Esophagus squamous epithelium (tissue), 5 donors: Measurements from ENCODE around the gene FAM83D. TPM values are rescaled to one million over a fixed set of nuclear protein-coding genes. Genes with fewer than 3 reads are reported as not detected.

Experiments
- DNase-seq: peaks from one replicate; lab custom pipeline; 2025; lab: John Stamatoyannopoulos, UW
- H3K27ac ChIP-seq, 4 donors: fragments of 200-600 bp; sonication (generic); one replicate each; pipeline ENCODE4 v1.5.1; 2016 to 2019; ENCODE audit warnings: mild to moderate bottlenecking in 1 of 4
- H3K27me3 ChIP-seq, 4 donors: fragments of 200-600 bp; sonication (generic); 1 replicate in 3 of 4; 2 replicates in 1 of 4; pipeline versions ENCODE4 v1.5.1 to v1.6.0; 2017 to 2021; ENCODE audit warnings: antibody characterized with exemption in 1 of 4
- H3K36me3 ChIP-seq, 3 donors: fragments of 200-600 bp; sonication (generic); one replicate each; pipeline ENCODE4 v1.5.1; 2016 to 2019
- H3K4me1 ChIP-seq, 3 donors: fragments of 200-600 bp; sonication (generic); one replicate each; pipeline ENCODE4 v1.5.1; 2017 to 2019
- H3K4me3 ChIP-seq, 4 donors: fragments of 200-600 bp; sonication (generic); 1 replicate in 3 of 4; 2 replicates in 1 of 4; pipeline ENCODE4 v1.5.1; 2016 to 2019; ENCODE audit warnings: mild to moderate bottlenecking in 2 of 4, moderate library complexity in 1 of 4
- H3K9me3 ChIP-seq, 3 donors: fragments of 200-600 bp; sonication (generic); one replicate each; pipeline ENCODE4 v1.5.1; 2016 to 2019
- POLR2A ChIP-seq, 4 donors: fragments of 450-650 bp; IDR thresholded peaks; one replicate each; pipeline ENCODE4 v1.6.1; 2017; ENCODE audit warnings: antibody characterized with exemption in 4 of 4, mild to moderate bottlenecking in 4 of 4, moderate library complexity in 3 of 4
- WGBS, 2 donors: methylation state at CpG; one replicate each; pipeline ENCODE4 v1.1.5; 2018; 5-methylcytosine and 5-hydroxymethylcytosine counted together
- intact Hi-C: fragments of 100-400 bp; cut with DNase I; formaldehyde crosslinking; loops from one replicate; pipeline ENCODE4 v1.15.0; 2022
- total RNA-seq, 4 donors: library from RNA; depleted of rRNA; stranded (reverse); fragments of >200 nt; gene quantifications; one replicate each; pipeline ENCODE4 v1.1.0, GENCODE V29; 2016
- TF ChIP-seq, protein P1 (sequence below), 6 experiments: fragments of 450-650 bp in 4 of 6; fragments of 200-600 bp in 2 of 6; sonication (generic) in 2 of 6; IDR thresholded peaks; one replicate each; pipeline ENCODE4 v1.5.1; 2016 to 2019; ENCODE audit warnings: antibody characterized with exemption in 6 of 6, mild to moderate bottlenecking in 4 of 6, moderate library complexity in 4 of 6
- donor health status: DM: yes; HTN: yes; CAD: no.

FAM83D gene
- total RNA-seq, 4 donors from 2014 or later = 53.8 to 105 (median 81.9) TPM

DNA sequence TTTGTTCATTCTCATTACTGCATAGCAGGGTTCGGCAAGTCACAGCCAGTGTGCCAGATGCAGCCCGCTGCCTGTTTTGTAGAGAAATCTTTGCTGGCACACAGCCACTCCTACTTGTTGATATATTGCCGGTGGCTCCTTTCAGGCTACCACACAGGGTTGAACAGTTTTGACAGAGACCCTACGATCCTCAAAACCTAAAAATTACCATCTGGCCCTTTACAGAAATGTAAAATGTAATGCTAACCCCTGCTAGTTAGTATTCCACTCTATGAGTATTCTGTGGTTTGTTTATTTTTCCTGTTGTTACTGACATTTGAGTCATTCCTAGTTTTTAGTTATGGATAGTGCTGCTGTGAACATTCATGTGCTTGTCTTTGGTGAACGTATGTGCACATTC, 47.4 kb downstream of the FAM83D start:
- Histone ChIP-seq H3K36me3 (peaks cover 0 to 62% (median 4%) of the 10 kb centered on the region in 3 donors), H3K27ac (peak overlapping the region; percentile 14 to 77 (median 40)), H3K9me3 (no peaks in the 10 kb centered on the region), H3K4me1 (peaks cover 0 to 42% (median 0%) of the 10 kb centered on the region in 3 donors), H3K27me3 (no peaks in the 10 kb centered on the region), H3K4me3 (peak overlapping the region in 1 of 4 donors; percentile 5)
- TF ChIP-seq, protein P1, sequence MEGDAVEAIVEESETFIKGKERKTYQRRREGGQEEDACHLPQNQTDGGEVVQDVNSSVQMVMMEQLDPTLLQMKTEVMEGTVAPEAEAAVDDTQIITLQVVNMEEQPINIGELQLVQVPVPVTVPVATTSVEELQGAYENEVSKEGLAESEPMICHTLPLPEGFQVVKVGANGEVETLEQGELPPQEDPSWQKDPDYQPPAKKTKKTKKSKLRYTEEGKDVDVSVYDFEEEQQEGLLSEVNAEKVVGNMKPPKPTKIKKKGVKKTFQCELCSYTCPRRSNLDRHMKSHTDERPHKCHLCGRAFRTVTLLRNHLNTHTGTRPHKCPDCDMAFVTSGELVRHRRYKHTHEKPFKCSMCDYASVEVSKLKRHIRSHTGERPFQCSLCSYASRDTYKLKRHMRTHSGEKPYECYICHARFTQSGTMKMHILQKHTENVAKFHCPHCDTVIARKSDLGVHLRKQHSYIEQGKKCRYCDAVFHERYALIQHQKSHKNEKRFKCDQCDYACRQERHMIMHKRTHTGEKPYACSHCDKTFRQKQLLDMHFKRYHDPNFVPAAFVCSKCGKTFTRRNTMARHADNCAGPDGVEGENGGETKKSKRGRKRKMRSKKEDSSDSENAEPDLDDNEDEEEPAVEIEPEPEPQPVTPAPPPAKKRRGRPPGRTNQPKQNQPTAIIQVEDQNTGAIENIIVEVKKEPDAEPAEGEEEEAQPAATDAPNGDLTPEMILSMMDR (IDR thresholded peaks at IDR 0.05) = no peak
- TF ChIP-seq POLR2A (IDR thresholded peaks at IDR 0.05) = no peak
- DNase-seq = no peak
- intact Hi-C loops = no loop called here
- WGBS, 2 donors = 21 to 27% methylated on average over 5 of the region's 5 CpGs

DNA sequence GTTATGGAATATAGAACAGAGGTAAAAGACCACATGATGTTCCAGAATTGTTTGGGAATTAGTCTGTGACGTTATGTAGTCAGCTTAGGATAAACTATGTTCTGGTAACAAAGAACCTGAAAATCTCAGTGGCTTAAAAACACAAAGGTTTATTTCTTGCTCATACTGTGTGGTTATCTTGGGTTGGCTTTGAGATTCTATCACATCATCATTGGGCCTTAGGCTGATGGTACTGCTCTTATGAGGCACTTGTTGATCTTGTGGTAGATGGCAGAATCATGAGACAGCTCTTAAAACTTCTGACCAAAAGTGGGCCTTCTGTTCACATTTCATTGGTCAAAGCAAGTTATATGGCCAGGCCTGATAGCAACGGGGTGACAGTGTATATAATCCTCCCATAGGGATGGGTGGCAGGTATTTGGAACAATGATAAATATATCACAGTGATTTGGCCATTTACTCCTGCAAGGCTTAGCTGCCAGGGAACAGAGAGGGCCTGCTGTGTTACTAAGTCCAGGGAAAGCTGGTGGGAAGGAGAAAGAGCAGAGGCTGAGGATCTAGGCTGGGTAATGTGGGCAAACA, 49.4 kb downstream of the FAM83D start:
- Histone ChIP-seq H3K27ac (peak overlapping the region in 3 of 4 donors; percentile 45 to 60 (median 59)), H3K36me3 (peaks cover 0 to 44% (median 0%) of the 10 kb centered on the region in 3 donors), H3K4me3 (no peak overlapping the region), H3K9me3 (no peaks in the 10 kb centered on the region), H3K27me3 (no peaks in the 10 kb centered on the region), H3K4me1 (peaks cover 0 to 27% (median 0%) of the 10 kb centered on the region in 3 donors)
- no peak for DNase-seq
- intact Hi-C loops = no loop called here
- TF ChIP-seq POLR2A (IDR thresholded peaks at IDR 0.05) = no peak
- TF ChIP-seq, protein P1 (IDR thresholded peaks at IDR 0.05) = no peak
- WGBS, 2 donors = 46 to 64% methylated on average over 2 of the region's 2 CpGs

DNA sequence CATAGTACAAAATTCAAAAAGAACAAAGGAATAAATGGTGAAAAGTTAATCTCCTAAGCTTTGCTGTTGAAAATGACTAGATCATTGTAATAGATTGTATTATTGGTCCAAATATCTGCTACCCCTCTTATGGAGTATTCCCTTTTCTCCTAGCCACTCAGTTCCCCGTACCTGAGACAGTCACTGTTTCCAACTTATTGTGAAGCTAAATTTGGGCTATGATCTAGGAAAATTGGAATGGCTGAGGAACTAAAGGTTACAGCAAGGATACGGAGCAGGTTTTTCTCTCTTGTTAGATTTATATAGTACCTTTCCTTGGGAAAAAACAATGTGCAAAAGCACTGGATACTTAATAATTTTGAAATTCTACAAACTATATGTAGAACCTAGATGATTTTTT, 53.2 kb downstream of the FAM83D start:
- Histone ChIP-seq H3K9me3 (no peaks in the 10 kb centered on the region), H3K36me3 (peaks cover 0 to 33% (median 0%) of the 10 kb centered on the region in 3 donors), H3K4me1 (peaks cover 0 to 26% (median 0%) of the 10 kb centered on the region in 3 donors), H3K27me3 (no peaks in the 10 kb centered on the region), H3K4me3 (no peak overlapping the region), H3K27ac (peak overlapping the region in 3 of 4 donors; percentile 34 to 47 (median 42))
- 78 to 85% methylated on average over 2 of the region's 2 CpGs for WGBS, 2 donors
- no peak for TF ChIP-seq POLR2A (IDR thresholded peaks at IDR 0.05)
- TF ChIP-seq, protein P1 (IDR thresholded peaks at IDR 0.05) = no peak
- no peak for DNase-seq
- intact Hi-C loops = no loop called here

DNA sequence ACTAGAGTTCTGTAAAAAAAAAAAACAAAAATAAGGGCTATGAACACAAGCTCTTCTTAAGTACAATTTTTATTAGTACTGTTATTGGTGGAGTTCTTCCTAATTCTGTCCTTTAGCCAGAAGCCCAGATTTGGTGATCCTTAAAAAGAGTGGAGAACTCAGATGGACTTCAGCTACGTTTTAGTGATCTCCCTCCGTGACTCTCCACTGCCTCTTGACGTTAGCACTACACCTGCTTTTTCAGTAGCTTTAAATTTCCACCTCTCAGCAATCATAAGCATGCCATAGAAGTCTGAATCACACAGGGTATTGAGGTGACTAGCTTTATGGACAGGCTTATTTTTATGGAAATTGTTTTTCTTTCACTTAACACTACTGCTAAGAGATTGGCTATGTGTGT, 53.6 kb downstream of the FAM83D start:
- peaks cover 0 to 29% (median 4%) of the 10 kb centered on the region in 3 donors for H3K4me1 ChIP-seq
- TF ChIP-seq, protein P1 (IDR thresholded peaks at IDR 0.05) = no peak
- TF ChIP-seq POLR2A (IDR thresholded peaks at IDR 0.05) = no peak
- H3K27me3 ChIP-seq = no peaks in the 10 kb centered on the region
- H3K27ac ChIP-seq = peak overlapping the region in 2 of 4 donors; percentile 42 to 47
- 88 to 89% methylated on average over 3 of the region's 3 CpGs for WGBS, 2 donors
- intact Hi-C loops = no loop called here
- H3K36me3 ChIP-seq = peaks cover 0 to 33% (median 0%) of the 10 kb centered on the region in 3 donors
- no peak for DNase-seq
- H3K9me3 ChIP-seq = no peaks in the 10 kb centered on the region
- H3K4me3 ChIP-seq = no peak overlapping the region

DNA sequence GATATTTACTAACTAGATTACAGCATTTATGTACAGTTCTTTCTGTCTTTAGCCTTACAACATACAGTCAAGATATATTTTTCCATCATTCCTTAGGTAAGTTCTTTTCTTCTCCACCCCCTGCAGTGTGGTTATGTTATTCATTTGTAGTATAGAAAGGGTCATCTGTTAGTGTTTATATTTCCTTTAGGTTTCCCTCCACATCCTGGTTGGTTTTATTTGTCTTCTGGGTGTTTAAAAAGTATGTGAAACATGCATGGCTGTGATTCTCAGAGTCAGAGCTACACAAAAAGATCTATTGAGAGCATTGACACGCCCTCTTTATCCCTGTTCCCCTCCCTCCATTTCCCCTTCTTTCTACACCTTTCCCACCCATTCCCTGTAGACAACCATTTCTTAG, 56.1 kb downstream of the FAM83D start:
- Histone ChIP-seq H3K4me3 (no peak overlapping the region), H3K27ac (no peak overlapping the region), H3K27me3 (no peaks in the 10 kb centered on the region), H3K36me3 (peaks cover 0 to 23% (median 0%) of the 10 kb centered on the region in 3 donors), H3K9me3 (no peaks in the 10 kb centered on the region), H3K4me1 (peaks cover 10 to 41% (median 17%) of the 10 kb centered on the region in 3 donors)
- whole genome bisulfite sequencing, 2 donors = 67 to 84% methylated on average over 1 of the region's 1 CpG
- no peak for DNase-seq
- intact Hi-C loops = no loop called here
- TF ChIP-seq POLR2A (IDR thresholded peaks at IDR 0.05) = no peak
- TF ChIP-seq, protein P1 (IDR thresholded peaks at IDR 0.05) = no peak
